HG03565 (cell line): Measurements from ENCODE around the gene PDCD2L.
"Not testable (repeated sequence)": the region's sequence is repeated elsewhere in the genome, so short reads cannot be mapped to it uniquely, and the experiment has no call there.

ENCODE experiments used
- ATAC-seq: cut with Tn5 transposase; IDR thresholded peaks from one replicate; pipeline ENCODE4 v1.9.1; 2021; ENCODE audit warnings: mild to moderate bottlenecking, moderate library complexity; ENCODE audit not compliant: unreplicated experiment

Gene PDCD2L

DNA sequence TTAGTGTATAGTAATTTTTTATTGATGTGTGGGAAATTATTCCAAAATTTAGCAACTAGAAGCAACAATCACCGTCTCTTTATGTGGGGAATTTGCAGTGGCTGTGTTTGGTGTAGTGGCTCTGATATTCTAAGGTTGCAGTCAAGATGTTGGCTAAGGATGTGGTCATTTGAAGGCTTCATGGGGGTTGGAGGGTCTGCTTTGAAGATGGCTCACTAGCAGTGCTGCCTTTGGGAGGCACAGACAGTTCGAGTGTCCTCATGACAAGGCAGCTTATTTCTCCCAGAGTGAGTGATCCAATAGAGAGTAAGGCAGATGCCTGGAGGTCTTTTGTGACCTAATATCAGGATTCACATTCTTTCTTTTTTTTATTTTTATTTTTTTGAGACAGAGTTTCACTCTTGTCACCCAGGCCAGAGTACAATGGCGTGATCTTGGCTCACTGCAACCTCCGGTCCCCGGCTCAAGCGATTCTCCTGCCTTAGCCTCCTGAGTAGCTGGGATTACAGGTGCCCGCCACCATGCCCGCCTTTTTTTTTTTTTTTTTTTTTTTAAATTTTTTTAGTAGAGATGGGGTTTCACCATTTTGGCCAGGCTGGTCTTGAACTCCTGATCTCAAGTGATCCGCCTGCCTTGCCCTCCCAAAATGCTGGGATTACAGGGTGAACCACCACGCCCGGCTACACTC is 30.5 kb upstream of the PDCD2L start:
- ATAC-seq, result no peak

DNA sequence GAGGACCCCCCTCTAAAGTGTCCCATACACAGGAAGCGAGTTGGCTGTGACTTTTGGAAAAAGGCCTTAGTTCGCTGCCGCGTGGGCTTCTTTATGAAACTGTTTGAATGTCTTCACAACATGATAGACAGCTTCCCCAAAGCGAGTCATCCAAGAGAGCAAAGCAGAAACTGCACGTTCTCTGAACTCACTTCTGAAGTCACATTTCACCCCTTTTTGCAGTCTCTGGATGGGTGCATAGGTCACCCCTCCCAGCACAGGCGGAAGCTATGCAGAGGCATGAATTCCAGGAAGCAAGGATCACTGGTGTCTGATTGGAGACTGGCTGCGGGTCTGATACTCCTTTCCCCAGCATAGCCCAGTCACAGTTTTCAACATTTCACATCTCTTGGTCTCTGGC is 28.6 kb upstream of the PDCD2L start:
- no peak for ATAC-seq

GRCh38 chr19:34380639-34381241 is 23.5 kb upstream of the PDCD2L start:
- ATAC-seq, result no peak

- no peak for ATAC-seq
Observed at GRCh38 chr19:34381399-34382251, 22.6 kb upstream of the PDCD2L start.

- no peak for ATAC-seq
Observed at GRCh38 chr19:34382471-34382870, 21.7 kb upstream of the PDCD2L start.

DNA sequence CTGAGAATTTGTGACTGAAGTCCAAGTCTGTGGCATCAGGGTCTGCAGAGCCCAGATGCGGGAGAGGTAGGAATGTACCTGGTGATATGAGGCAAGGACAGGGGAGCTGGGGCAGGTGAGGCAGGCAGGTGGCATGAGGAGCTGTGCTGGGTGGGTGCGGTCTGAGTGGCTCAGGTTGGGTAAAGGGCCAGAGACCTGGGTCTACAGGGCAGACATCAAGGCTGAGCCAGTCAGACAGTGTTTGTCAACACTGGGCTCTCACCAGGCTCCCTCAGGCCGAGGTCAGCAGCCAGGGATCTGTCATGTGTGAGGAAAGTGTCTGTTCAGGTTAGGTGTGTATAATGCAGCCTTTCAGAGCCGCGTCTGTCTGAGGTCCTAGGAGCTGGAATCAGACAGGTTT is 20.6 kb upstream of the PDCD2L start:
- ATAC-seq, result no peak

- ATAC-seq, result no peak
Observed at GRCh38 chr19:34386645-34387445, 17.4 kb upstream of the PDCD2L start.

GRCh38 chr19:34387446-34387810 is 16.8 kb upstream of the PDCD2L start:
- ATAC-seq, result no peak

DNA sequence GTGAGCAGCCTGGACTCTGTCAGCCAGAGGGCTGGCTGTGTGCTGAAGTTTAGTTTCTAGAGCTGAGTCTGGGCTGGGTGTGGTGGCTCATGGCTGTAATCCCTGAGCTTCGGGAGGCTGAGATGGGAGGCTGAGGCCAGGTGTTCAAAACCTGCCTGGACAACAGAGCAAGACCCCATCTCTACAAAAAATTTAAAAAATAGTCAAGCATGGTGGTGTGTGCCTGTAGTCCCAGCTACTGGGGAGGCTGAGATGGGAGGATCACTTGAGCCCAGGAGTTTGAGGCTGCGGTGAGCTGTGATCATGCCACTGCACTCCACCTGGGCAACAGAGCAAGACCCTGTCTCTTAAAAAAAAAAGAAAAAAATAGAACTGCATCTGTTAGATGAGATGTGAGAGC is 15.5 kb upstream of the PDCD2L start:
- not testable (repeated sequence) for ATAC-seq

DNA sequence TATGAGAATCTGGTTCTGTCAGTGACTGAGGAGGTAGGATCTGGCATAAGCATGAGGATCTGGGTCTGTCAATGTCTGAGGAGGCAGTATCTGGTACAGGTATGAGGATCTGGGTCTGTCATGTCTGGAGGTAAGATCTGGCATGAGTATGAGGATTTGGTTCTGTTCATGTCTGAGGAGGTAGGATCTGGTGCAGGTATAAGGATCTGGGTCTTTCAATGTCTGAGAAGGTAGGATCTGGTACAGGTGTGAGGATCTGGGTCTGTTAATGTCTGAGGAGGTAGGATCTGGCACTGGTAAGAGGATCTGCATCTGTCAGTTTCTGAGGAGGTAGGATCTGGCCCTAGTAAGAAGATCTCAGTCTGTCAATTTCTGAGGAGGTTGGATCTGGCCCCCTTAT is 12.4 kb upstream of the PDCD2L start:
- ATAC-seq, result no peak

- no peak for ATAC-seq
Observed at GRCh38 chr19:34393031-34393430, 11.2 kb upstream of the PDCD2L start.

DNA sequence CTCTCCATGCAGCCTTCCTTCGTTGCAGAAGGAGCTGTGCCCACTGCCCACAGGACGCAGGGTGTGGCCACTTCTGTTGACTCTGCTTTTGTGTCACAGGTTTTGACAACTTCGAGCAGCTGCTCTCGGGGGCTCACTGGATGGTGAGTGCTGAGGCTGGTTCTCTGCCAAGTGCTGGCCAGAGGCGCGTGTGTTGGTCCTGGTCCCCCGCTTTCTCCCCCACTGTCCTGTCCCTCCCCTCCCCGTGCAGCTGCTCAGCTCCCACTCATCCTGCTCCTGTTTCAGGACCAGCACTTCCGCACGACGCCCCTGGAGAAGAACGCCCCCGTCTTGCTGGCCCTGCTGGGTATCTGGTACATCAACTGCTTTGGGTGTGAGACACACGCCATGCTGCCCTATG is 10.6 kb upstream of the PDCD2L start:
- no peak for ATAC-seq

GRCh38 chr19:34397853-34398252 is 6.3 kb upstream of the PDCD2L start:
- ATAC-seq, result no peak

DNA sequence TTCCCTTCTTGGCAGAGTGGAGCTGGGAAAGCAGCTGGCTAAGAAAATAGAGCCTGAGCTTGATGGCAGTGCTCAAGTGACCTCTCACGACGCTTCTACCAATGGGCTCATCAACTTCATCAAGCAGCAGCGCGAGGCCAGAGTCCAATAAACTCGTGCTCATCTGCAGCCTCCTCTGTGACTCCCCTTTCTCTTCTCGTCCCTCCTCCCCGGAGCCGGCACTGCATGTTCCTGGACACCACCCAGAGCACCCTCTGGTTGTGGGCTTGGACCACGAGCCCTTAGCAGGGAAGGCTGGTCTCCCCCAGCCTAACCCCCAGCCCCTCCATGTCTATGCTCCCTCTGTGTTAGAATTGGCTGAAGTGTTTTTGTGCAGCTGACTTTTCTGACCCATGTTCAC is 4.3 kb upstream of the PDCD2L start:
- ATAC-seq, result no peak

GRCh38 chr19:34400844-34401243 is 3.4 kb upstream of the PDCD2L start:
- not testable (repeated sequence) for ATAC-seq

- no peak for ATAC-seq
Observed at GRCh38 chr19:34402074-34402600, 2.1 kb upstream of the PDCD2L start.

DNA sequence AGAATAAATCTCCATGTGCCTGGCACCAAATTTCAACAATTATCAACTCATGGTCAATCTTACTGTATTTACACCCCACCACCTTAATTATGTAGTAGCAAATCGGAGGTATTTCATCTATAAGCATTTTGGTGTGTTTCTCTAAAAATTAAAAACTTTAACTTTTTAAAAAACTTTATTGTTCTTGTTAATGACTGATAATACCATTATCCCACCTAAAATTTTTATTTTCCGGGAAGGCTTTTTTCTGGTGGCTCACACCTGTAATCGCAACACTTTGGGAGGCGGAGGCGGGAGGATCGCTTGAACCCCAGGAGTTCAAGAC is 453 bp upstream of the PDCD2L start:
- no peak for ATAC-seq

GRCh38 chr19:34405892-34406660 is 1.9 kb downstream of the PDCD2L start:
- ATAC-seq, result no peak

DNA sequence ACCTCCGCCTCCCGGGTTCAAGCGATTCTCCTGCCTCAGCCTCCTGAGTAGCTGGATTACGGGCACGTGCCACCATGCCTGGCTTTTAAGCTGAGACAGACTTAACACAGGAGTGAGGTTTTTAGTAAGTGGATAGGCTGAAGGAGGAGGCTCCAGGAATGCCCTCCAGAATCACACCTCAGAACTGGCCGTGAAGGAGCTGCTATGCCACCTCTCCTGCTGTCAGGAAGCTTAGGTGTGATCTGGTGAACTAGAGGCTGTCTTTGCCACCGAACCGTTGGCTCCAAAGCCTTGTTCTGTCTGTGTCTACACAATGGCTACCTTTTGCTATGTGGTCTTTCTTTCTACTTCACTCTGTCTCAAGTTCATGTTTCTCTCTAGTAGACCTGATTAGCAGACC is 4.2 kb downstream of the PDCD2L start:
- ATAC-seq, result no peak
